GM21390 (cell line): ENCODE results near the gene AHRR.
"Not testable (repeated sequence)": the region's sequence is repeated elsewhere in the genome, so short reads cannot be mapped to it uniquely, and the experiment has no call there.

ENCODE experiments used
- ATAC-seq: cut with Tn5 transposase; IDR thresholded peaks from one replicate; pipeline ENCODE4 v1.9.1; 2021; ENCODE audit not compliant: unreplicated experiment

Gene AHRR

GRCh38 chr5:392431-392988, 71.0 kb downstream of the AHRR start:
- ATAC-seq: peak; percentile 79

GRCh38 chr5:393846-394275, 72.3 kb downstream of the AHRR start:
- ATAC-seq: no peak

GRCh38 chr5:394671-395155, 73.2 kb downstream of the AHRR start:
- no peak for ATAC-seq

GRCh38 chr5:395156-395920, 73.8 kb downstream of the AHRR start:
- no peak for ATAC-seq

- ATAC-seq: no peak
Observed at GRCh38 chr5:395921-396530, 74.5 kb downstream of the AHRR start.

GRCh38 chr5:396531-396961, 75.0 kb downstream of the AHRR start:
- ATAC-seq: no peak

GRCh38 chr5:398141-398474, 76.6 kb downstream of the AHRR start:
- ATAC-seq: not testable (repeated sequence)

- no peak for ATAC-seq
Observed at GRCh38 chr5:398475-399295, 77.2 kb downstream of the AHRR start.

- ATAC-seq: peak; percentile 59
Observed at GRCh38 chr5:399296-400281, 78.1 kb downstream of the AHRR start.

- ATAC-seq: no peak
Observed at GRCh38 chr5:400282-401145, 79.0 kb downstream of the AHRR start.

GRCh38 chr5:401146-402034, 79.9 kb downstream of the AHRR start:
- no peak for ATAC-seq

- ATAC-seq: not testable (repeated sequence)
Observed at GRCh38 chr5:402219-402614, 80.7 kb downstream of the AHRR start.

- ATAC-seq: peak; percentile 71
Observed at GRCh38 chr5:402615-403359, 81.3 kb downstream of the AHRR start.

GRCh38 chr5:403995-404394, 82.5 kb downstream of the AHRR start:
- ATAC-seq: no peak

GRCh38 chr5:404666-405241, 83.2 kb downstream of the AHRR start:
- no peak for ATAC-seq

GRCh38 chr5:405421-405820, 83.9 kb downstream of the AHRR start:
- ATAC-seq: no peak

GRCh38 chr5:406041-406440, 84.5 kb downstream of the AHRR start:
- ATAC-seq: no peak
